ENCODE results near the gene LYPD6B.

LYPD6B gene

GRCh38 chr2:149042881-149043280 is 4.4 kb downstream of the LYPD6B start:
- Mint-ChIP-seq H3K36me3 (ENCODE audit: low read depth) (peaks cover 16% of the 10 kb centered on the region), H3K27me3 (ENCODE audit: low read depth) (peaks cover 20% of the 10 kb centered on the region), H3K4me1 (peaks cover 3% of the 10 kb centered on the region), H3K4me3 (no peak overlapping the region), H3K27ac (no peak overlapping the region), H3K9me3 (peaks cover 29% of the 10 kb centered on the region)
- TF ChIP-seq, protein P1, sequence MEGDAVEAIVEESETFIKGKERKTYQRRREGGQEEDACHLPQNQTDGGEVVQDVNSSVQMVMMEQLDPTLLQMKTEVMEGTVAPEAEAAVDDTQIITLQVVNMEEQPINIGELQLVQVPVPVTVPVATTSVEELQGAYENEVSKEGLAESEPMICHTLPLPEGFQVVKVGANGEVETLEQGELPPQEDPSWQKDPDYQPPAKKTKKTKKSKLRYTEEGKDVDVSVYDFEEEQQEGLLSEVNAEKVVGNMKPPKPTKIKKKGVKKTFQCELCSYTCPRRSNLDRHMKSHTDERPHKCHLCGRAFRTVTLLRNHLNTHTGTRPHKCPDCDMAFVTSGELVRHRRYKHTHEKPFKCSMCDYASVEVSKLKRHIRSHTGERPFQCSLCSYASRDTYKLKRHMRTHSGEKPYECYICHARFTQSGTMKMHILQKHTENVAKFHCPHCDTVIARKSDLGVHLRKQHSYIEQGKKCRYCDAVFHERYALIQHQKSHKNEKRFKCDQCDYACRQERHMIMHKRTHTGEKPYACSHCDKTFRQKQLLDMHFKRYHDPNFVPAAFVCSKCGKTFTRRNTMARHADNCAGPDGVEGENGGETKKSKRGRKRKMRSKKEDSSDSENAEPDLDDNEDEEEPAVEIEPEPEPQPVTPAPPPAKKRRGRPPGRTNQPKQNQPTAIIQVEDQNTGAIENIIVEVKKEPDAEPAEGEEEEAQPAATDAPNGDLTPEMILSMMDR (IDR thresholded peaks at IDR 0.05; ENCODE audit: unreplicated experiment in 3 of 3) = no peak

GRCh38 chr2:149044500-149044899 is 6.0 kb downstream of the LYPD6B start:
- TF ChIP-seq, protein P1 (IDR thresholded peaks at IDR 0.05; ENCODE audit: unreplicated experiment in 3 of 3) = no peak
- H3K4me3 Mint-ChIP-seq = no peak overlapping the region
- no peak overlapping the region for H3K27ac Mint-ChIP-seq
- peaks cover 40% of the 10 kb centered on the region for H3K9me3 Mint-ChIP-seq
- H3K4me1 Mint-ChIP-seq = no peaks in the 10 kb centered on the region
- peaks cover 26% of the 10 kb centered on the region for H3K36me3 Mint-ChIP-seq (ENCODE audit: low read depth)
- peaks cover 9% of the 10 kb centered on the region for H3K27me3 Mint-ChIP-seq (ENCODE audit: low read depth)

- H3K27ac Mint-ChIP-seq = no peak overlapping the region
- peaks cover 40% of the 10 kb centered on the region for H3K9me3 Mint-ChIP-seq
- H3K36me3 Mint-ChIP-seq (ENCODE audit: low read depth) = peaks cover 26% of the 10 kb centered on the region
- H3K4me1 Mint-ChIP-seq = no peaks in the 10 kb centered on the region
- H3K27me3 Mint-ChIP-seq (ENCODE audit: low read depth) = peaks cover 4% of the 10 kb centered on the region
- TF ChIP-seq, protein P1 (IDR thresholded peaks at IDR 0.05; ENCODE audit: unreplicated experiment in 3 of 3) = no peak
- H3K4me3 Mint-ChIP-seq = no peak overlapping the region
Observed at GRCh38 chr2:149047118-149047517, 8.6 kb downstream of the LYPD6B start.

- Mint-ChIP-seq H3K4me1 (no peaks in the 10 kb centered on the region), H3K27me3 (ENCODE audit: low read depth) (no peaks in the 10 kb centered on the region), H3K36me3 (ENCODE audit: low read depth) (peaks cover 26% of the 10 kb centered on the region), H3K4me3 (no peak overlapping the region), H3K27ac (no peak overlapping the region), H3K9me3 (peaks cover 38% of the 10 kb centered on the region)
- TF ChIP-seq, protein P1 (IDR thresholded peaks at IDR 0.05; ENCODE audit: unreplicated experiment in 3 of 3) = no peak
Observed at GRCh38 chr2:149049142-149049541, 10.6 kb downstream of the LYPD6B start.

GRCh38 chr2:149050188-149050587 is 11.7 kb downstream of the LYPD6B start:
- Mint-ChIP-seq H3K27me3 (ENCODE audit: low read depth) (no peaks in the 10 kb centered on the region), H3K27ac (no peak overlapping the region), H3K36me3 (ENCODE audit: low read depth) (peaks cover 21% of the 10 kb centered on the region), H3K4me1 (no peaks in the 10 kb centered on the region), H3K9me3 (peaks cover 31% of the 10 kb centered on the region), H3K4me3 (no peak overlapping the region)
- TF ChIP-seq, protein P1 (IDR thresholded peaks at IDR 0.05; ENCODE audit: unreplicated experiment in 3 of 3) = no peak

GRCh38 chr2:149055751-149056150 is 17.3 kb downstream of the LYPD6B start:
- Mint-ChIP-seq H3K4me3 (no peak overlapping the region), H3K36me3 (ENCODE audit: low read depth) (no peaks in the 10 kb centered on the region), H3K27me3 (ENCODE audit: low read depth) (no peaks in the 10 kb centered on the region), H3K9me3 (no peaks in the 10 kb centered on the region), H3K4me1 (no peaks in the 10 kb centered on the region), H3K27ac (no peak overlapping the region)
- TF ChIP-seq, protein P1 (IDR thresholded peaks at IDR 0.05; ENCODE audit: unreplicated experiment in 3 of 3) = no peak
